Muscle layer of duodenum (tissue), 2 donors: Measurements from ENCODE around the gene GHDC.
"Not testable (repeated sequence)": the region's sequence is repeated elsewhere in the genome, so short reads cannot be mapped to it uniquely, and the experiment has no call there.

Source experiments
- H3K27ac ChIP-seq: one replicate; pipeline ENCODE4 v1.7.0; 2013; ENCODE audit warnings: mild to moderate bottlenecking, low read length
- H3K27me3 ChIP-seq: one replicate; pipeline ENCODE4 v1.7.0; 2013; ENCODE audit warnings: low read depth, mild to moderate bottlenecking, control low read depth, low read length
- H3K36me3 ChIP-seq, 2 donors: one replicate each; pipeline ENCODE4 v1.7.0; 2013; ENCODE audit warnings: low read length in 2 of 2, control low read depth in 1 of 2, mild to moderate bottlenecking in 1 of 2; ENCODE audit not compliant: insufficient read depth in 2 of 2, control insufficient read depth in 1 of 2
- H3K4me1 ChIP-seq, 2 donors: one replicate each; pipeline ENCODE4 v1.7.0; 2013; ENCODE audit warnings: low read length in 2 of 2, mild to moderate bottlenecking in 2 of 2, control low read depth in 1 of 2, moderate library complexity in 1 of 2; ENCODE audit not compliant: insufficient read depth in 2 of 2, control insufficient read depth in 1 of 2
- H3K4me3 ChIP-seq, 2 donors: one replicate each; pipeline ENCODE4 v1.7.0; 2013; ENCODE audit warnings: low read length in 2 of 2, low read depth in 1 of 2, mild to moderate bottlenecking in 1 of 2
- H3K9me3 ChIP-seq, 2 donors: one replicate each; pipeline ENCODE4 v1.7.0; 2013; ENCODE audit warnings: low read length in 2 of 2, control low read depth in 1 of 2, mild to moderate bottlenecking in 1 of 2; ENCODE audit not compliant: control insufficient read depth in 1 of 2
- donor health status: healthy.

The GHDC gene

DNA sequence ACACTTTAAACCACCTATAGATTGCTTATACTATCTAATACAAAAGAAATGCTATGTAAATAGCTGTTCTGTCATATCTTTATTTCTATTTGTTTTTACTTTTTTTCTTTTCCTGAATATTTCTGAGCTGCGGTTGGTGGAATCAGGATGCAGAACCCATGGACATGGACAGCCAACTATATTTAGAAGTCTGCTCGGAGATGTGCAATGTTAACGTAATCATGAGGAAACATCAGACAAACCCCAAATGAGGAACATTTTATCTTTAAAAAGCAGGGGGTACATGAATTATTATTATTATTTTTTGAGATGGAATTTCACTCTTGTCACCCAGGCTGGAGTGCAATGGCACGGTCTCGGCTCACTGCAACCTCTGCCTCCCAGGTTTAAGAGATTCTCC lies 31.4 kb upstream of the GHDC start:
- no peak overlapping the region for H3K27ac ChIP-seq
- H3K4me3 ChIP-seq, result no peak overlapping the region
- H3K36me3 ChIP-seq, result peaks cover 21 to 37% of the 10 kb centered on the region in 2 donors
- H3K9me3 ChIP-seq, result no peaks in the 10 kb centered on the region
- peaks cover 0 to 14% of the 10 kb centered on the region in 2 donors for H3K4me1 ChIP-seq
- no peaks in the 10 kb centered on the region for H3K27me3 ChIP-seq

DNA sequence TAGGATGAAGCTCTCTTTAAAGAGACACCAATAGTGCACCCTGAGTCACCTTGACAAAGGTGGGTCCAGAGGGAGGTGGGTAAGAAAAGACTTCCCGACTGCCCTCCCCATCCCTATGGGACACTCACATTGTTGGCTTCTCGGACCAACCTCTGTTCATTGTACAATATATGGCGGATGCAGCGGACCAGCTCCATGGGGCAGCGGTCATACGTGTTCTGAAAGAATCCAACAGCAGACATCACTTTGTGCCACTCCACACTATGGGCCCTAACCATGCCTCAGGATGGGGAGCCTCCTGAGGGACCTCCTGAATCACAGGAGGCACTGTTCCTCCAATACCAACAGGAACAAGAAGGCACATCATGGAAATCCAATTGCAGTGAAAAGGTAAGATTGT lies 30.4 kb upstream of the GHDC start:
- Histone ChIP-seq H3K9me3 (no peaks in the 10 kb centered on the region), H3K4me3 (no peak overlapping the region), H3K27me3 (no peaks in the 10 kb centered on the region), H3K4me1 (peaks cover 0 to 14% of the 10 kb centered on the region in 2 donors), H3K36me3 (peaks cover 21 to 47% of the 10 kb centered on the region in 2 donors), H3K27ac (no peak overlapping the region)

GRCh38 chr17:42221886-42222745 lies 27.8 kb upstream of the GHDC start:
- no peaks in the 10 kb centered on the region for H3K4me1 ChIP-seq
- H3K27ac ChIP-seq, result no peak overlapping the region
- no peaks in the 10 kb centered on the region for H3K27me3 ChIP-seq
- H3K36me3 ChIP-seq, result peaks cover 25 to 62% of the 10 kb centered on the region in 2 donors
- no peak overlapping the region for H3K4me3 ChIP-seq
- no peaks in the 10 kb centered on the region for H3K9me3 ChIP-seq

DNA sequence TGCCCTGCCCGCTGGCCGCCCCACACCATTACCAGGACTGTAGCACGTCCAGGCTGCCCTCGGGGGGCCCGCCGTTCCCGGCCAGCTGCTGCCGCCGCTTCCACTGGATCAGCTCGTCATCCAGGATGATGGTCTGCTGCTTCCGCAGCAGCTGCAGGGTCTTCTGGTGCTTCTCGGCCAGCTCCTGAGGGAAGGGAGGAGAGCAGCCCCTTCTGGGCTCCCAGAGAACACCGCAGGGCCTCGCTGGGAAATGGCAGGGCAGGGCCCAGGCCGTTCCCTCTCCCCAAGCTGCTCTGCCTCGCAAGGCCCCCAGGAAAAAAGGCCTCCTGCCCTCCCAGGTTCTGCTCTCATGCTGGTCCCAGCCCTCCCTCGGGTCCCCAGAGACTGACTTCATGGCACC lies 25.0 kb upstream of the GHDC start:
- not testable (repeated sequence) for H3K27me3 ChIP-seq, H3K4me3 ChIP-seq, H3K27ac ChIP-seq, H3K4me1 ChIP-seq, H3K9me3 ChIP-seq
- peaks cover 38 to 81% of the 10 kb centered on the region in 2 donors for H3K36me3 ChIP-seq

DNA sequence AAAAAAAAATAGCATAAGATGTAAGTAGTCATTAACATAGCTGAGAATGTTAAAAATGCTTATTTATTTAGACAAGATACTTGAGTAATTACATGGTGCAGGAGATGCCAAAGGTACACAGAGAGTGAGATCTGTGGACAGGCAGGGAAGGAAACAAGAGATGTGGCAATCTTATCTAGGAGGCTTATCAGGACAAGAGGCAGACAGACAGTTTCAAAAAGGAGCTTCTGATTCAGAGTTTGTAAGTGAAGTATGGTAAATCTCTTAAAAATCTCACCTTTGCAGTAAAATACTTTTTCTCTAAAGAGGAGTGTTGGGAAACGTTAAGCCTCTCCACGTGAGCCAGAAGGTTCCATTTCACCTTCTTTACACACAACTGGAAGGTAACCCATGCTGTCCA lies 19.9 kb upstream of the GHDC start:
- H3K27ac ChIP-seq, result no peak overlapping the region
- no peaks in the 10 kb centered on the region for H3K9me3 ChIP-seq
- no peaks in the 10 kb centered on the region for H3K27me3 ChIP-seq
- H3K36me3 ChIP-seq, result peaks cover 38 to 83% of the 10 kb centered on the region in 2 donors
- no peak overlapping the region for H3K4me3 ChIP-seq
- no peaks in the 10 kb centered on the region for H3K4me1 ChIP-seq

- no peak overlapping the region for H3K27ac ChIP-seq
- peaks cover 41 to 83% of the 10 kb centered on the region in 2 donors for H3K36me3 ChIP-seq
- H3K9me3 ChIP-seq, result no peaks in the 10 kb centered on the region
Observed at GRCh38 chr17:42212382-42212781, 18.1 kb upstream of the GHDC start.

DNA sequence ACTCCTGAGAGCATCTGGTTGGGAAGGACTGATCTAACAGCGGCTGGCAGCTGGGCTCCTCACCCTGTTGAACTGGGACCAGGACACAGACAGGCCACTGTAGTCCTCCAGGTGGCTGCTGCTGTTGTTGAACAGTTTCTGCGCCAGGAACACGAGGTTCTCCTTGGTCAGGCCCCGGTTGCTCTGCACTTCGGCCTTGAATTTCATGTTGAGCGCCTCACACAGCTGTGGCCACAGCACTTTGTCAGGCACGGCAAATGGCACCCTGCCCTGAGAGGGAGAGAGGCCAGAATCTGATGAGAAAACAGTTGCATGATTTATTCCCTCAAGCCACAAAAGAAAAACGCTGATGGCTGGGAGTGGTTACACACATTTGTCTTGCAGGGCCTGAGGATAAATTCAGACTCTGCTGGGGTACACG lies 17.6 kb upstream of the GHDC start:
- not testable (repeated sequence) for H3K4me3 ChIP-seq, H3K27ac ChIP-seq, H3K9me3 ChIP-seq, H3K27me3 ChIP-seq, H3K4me1 ChIP-seq
- H3K36me3 ChIP-seq, result peaks cover 40 to 82% of the 10 kb centered on the region in 2 donors

More at GRCh38 chr17:42212382-42212781, 18.1 kb upstream of the GHDC start:
- H3K27me3 ChIP-seq, result no peaks in the 10 kb centered on the region
- no peak overlapping the region for H3K4me3 ChIP-seq
- no peaks in the 10 kb centered on the region for H3K4me1 ChIP-seq

GRCh38 chr17:42210046-42210445 lies 15.8 kb upstream of the GHDC start:
- no peaks in the 10 kb centered on the region for H3K9me3 ChIP-seq
- no peak overlapping the region for H3K4me3 ChIP-seq
- H3K27me3 ChIP-seq, result no peaks in the 10 kb centered on the region
- peaks cover 32 to 81% of the 10 kb centered on the region in 2 donors for H3K36me3 ChIP-seq
- H3K27ac ChIP-seq, result no peak overlapping the region
- H3K4me1 ChIP-seq, result no peaks in the 10 kb centered on the region

- not testable (repeated sequence) for H3K4me1 ChIP-seq, H3K4me3 ChIP-seq, H3K9me3 ChIP-seq, H3K27me3 ChIP-seq, H3K27ac ChIP-seq
- H3K36me3 ChIP-seq, result peaks cover 28 to 87% of the 10 kb centered on the region in 2 donors
Observed at GRCh38 chr17:42206153-42206612, 11.9 kb upstream of the GHDC start.

- peaks cover 22 to 74% of the 10 kb centered on the region in 2 donors for H3K36me3 ChIP-seq
Observed at GRCh38 chr17:42203354-42203753, 9.1 kb upstream of the GHDC start.

GRCh38 chr17:42202696-42203095 lies 8.4 kb upstream of the GHDC start:
- Histone ChIP-seq H3K36me3 (peaks cover 20 to 72% of the 10 kb centered on the region in 2 donors), H3K9me3 (no peaks in the 10 kb centered on the region), H3K4me3 (no peak overlapping the region), H3K27me3 (no peaks in the 10 kb centered on the region), H3K4me1 (no peaks in the 10 kb centered on the region), H3K27ac (no peak overlapping the region)

More at GRCh38 chr17:42203354-42203753, 9.1 kb upstream of the GHDC start:
- no peaks in the 10 kb centered on the region for H3K4me1 ChIP-seq
- no peaks in the 10 kb centered on the region for H3K27me3 ChIP-seq
- H3K27ac ChIP-seq, result no peak overlapping the region
- no peak overlapping the region for H3K4me3 ChIP-seq
- no peaks in the 10 kb centered on the region for H3K9me3 ChIP-seq
